HK-2 (cell line): ENCODE results near the gene KDM3A.

Experiments used
- DNase-seq: peaks from one replicate; pipeline ENCODE4 v3.0.0-alpha.2; 2018; ENCODE audit not compliant: unreplicated experiment

The KDM3A gene

GRCh38 chr2:86430368-86430767 is 10.8 kb upstream of the KDM3A start:
- DNase-seq, result no peak

- no peak for DNase-seq
These were observed 8.0 kb upstream of the KDM3A start for GRCh38 chr2:86433137-86433536.

GRCh38 chr2:86434290-86434689 is 6.9 kb upstream of the KDM3A start:
- no peak for DNase-seq

- DNase-seq, result no peak
These were observed 5.6 kb upstream of the KDM3A start for GRCh38 chr2:86435531-86435930.

GRCh38 chr2:86436328-86436727 is 4.8 kb upstream of the KDM3A start:
- no peak for DNase-seq

GRCh38 chr2:86439879-86440630 is 1.1 kb upstream of the KDM3A start:
- DNase-seq, result no peak

- no peak for DNase-seq
These were observed 266 bp downstream of the KDM3A start for GRCh38 chr2:86441392-86441881.

GRCh38 chr2:86441882-86442641 is 891 bp downstream of the KDM3A start:
- peak; percentile 48 for DNase-seq

GRCh38 chr2:86442642-86443005 is 1.5 kb downstream of the KDM3A start:
- DNase-seq, result peak; percentile 68

GRCh38 chr2:86443631-86444350 is 2.6 kb downstream of the KDM3A start:
- no peak for DNase-seq

- DNase-seq, result no peak
These were observed 4.3 kb downstream of the KDM3A start for GRCh38 chr2:86445436-86445835.

GRCh38 chr2:86446060-86446459 is 4.9 kb downstream of the KDM3A start:
- DNase-seq, result no peak

GRCh38 chr2:86453836-86454235 is 12.7 kb downstream of the KDM3A start:
- no peak for DNase-seq

- no peak for DNase-seq
These were observed 13.1 kb downstream of the KDM3A start for GRCh38 chr2:86454238-86454637.

- no peak for DNase-seq
These were observed 14.0 kb downstream of the KDM3A start for GRCh38 chr2:86455181-86455580.

GRCh38 chr2:86461042-86461743 is 20.0 kb downstream of the KDM3A start:
- DNase-seq, result no peak

GRCh38 chr2:86464652-86465051 is 23.5 kb downstream of the KDM3A start:
- DNase-seq, result no peak

GRCh38 chr2:86466306-86466705 is 25.1 kb downstream of the KDM3A start:
- DNase-seq, result no peak

GRCh38 chr2:86468162-86469033 is 27.2 kb downstream of the KDM3A start:
- DNase-seq, result no peak

- DNase-seq, result no peak
These were observed 29.7 kb downstream of the KDM3A start for GRCh38 chr2:86470890-86471289.

- DNase-seq, result no peak
These were observed 30.5 kb downstream of the KDM3A start for GRCh38 chr2:86471637-86472036.
